Cardiac muscle cell (in vitro differentiated cells and primary cell): ENCODE results near the gene PDE6G. TPM values are rescaled to one million over a fixed set of nuclear protein-coding genes. Genes with fewer than 3 reads are reported as not detected.

Experiments used
- DNase-seq, 2 donors: peaks; one replicate each; pipeline versions ENCODE4 v3.0.0 to v3.0.0-alpha.2; 2010 to 2017; ENCODE audit warnings: low read depth in 1 of 2, low spot score in 1 of 2
- H3K27ac ChIP-seq: fragments of 200-600 bp; sonication (generic); 2 replicates; pipeline ENCODE4 v1.5.1; 2016
- H3K27me3 ChIP-seq: fragments of 200-600 bp; sonication (generic); 2 replicates; pipeline ENCODE4 v1.6.0; 2016; ENCODE audit warnings: control low read depth
- H3K36me3 ChIP-seq: fragments of 200-600 bp; sonication (generic); 2 replicates; pipeline ENCODE4 v1.5.1; 2016; ENCODE audit warnings: control low read depth
- H3K4me1 ChIP-seq: fragments of 200-600 bp; sonication (generic); 2 replicates; pipeline ENCODE4 v1.8.1; 2017; ENCODE audit warnings: low read depth, mild to moderate bottlenecking, mixed run types
- H3K4me3 ChIP-seq: fragments of 200-600 bp; sonication (generic); 2 replicates; pipeline ENCODE4 v1.5.1; 2016; ENCODE audit warnings: mild to moderate bottlenecking
- H3K9me3 ChIP-seq: fragments of 200-600 bp; sonication (generic); 2 replicates; pipeline ENCODE4 v1.5.1; 2017; ENCODE audit warnings: low read depth, mild to moderate bottlenecking, control low read depth
- polyA plus RNA-seq: library from polyadenylated mRNA; unstranded; fragments of >200 nt; fragmentation: Nextera tagmentation; extraction: Ambion mirVana; gene quantifications from 2 replicates; pipeline ENCODE4 v1.2.1, GENCODE V29; 2016
- total RNA-seq: library from RNA; depleted of rRNA; stranded (reverse); fragments of >200 nt; gene quantifications from 2 replicates; pipeline ENCODE4 v1.2.3, GENCODE V29; 2016
- TF ChIP-seq, protein P1 (sequence below): IDR thresholded peaks from 2 replicates; pipeline ENCODE4 v1.5.1; 2012; ENCODE audit warnings: low read depth, mild to moderate bottlenecking, low read length

The PDE6G gene
- total and polyA plus RNA-seq, 2 experiments from 2014 or later: 1.8 to 2.3 TPM

DNA sequence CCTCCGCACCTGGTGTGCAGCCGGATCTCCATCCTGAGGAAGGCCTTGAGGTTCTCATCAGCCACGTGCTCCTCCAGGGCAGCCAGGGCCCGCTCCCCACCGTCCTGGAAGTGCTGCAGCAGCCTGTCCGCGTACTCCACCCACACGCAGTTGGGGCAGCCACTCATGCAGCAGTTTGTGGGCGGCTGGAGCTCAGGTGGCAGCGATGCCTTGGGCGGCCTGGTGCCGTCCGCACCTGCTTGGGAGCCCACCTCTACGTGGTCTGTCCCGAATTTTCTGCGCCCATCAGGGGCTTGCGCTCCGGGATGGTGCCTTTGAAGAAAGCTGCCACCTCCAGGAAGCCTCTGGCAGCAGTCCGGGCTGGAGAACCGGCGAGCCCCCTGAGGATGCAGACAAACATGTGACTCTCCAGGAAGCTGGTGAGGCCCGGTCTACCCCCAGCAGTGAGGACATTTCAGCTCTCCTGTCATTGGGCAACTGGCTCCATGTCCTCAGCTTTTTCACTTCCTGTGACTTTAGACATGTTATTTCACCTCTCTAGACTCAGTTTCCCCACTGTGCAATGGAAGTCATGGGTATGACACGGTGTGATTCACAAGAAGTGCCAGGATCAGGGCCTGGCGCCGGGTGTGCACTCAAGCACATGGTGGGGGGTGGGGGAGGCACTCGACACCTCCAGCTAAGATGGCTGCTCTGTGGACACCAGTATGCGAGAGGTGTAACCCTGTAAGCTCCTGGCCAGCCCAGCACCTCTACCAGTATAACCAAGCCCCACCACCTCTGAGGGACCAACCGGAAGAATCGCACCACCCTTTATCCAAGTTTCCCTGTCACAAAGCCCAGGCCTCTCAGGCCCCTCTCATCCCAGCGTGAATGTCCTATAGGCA is 9.1 kb upstream of the PDE6G start:
- peak overlapping the region; percentile 67 for H3K4me3 ChIP-seq
- peak overlapping the region; percentile 71 for H3K27ac ChIP-seq
- TF ChIP-seq, protein P1, sequence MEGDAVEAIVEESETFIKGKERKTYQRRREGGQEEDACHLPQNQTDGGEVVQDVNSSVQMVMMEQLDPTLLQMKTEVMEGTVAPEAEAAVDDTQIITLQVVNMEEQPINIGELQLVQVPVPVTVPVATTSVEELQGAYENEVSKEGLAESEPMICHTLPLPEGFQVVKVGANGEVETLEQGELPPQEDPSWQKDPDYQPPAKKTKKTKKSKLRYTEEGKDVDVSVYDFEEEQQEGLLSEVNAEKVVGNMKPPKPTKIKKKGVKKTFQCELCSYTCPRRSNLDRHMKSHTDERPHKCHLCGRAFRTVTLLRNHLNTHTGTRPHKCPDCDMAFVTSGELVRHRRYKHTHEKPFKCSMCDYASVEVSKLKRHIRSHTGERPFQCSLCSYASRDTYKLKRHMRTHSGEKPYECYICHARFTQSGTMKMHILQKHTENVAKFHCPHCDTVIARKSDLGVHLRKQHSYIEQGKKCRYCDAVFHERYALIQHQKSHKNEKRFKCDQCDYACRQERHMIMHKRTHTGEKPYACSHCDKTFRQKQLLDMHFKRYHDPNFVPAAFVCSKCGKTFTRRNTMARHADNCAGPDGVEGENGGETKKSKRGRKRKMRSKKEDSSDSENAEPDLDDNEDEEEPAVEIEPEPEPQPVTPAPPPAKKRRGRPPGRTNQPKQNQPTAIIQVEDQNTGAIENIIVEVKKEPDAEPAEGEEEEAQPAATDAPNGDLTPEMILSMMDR: no peak
- no peaks in the 10 kb centered on the region for H3K27me3 ChIP-seq
- DNase-seq: peak in 1 of 2 donors; percentile 30
- H3K36me3 ChIP-seq: peaks cover 7% of the 10 kb centered on the region
- H3K4me1 ChIP-seq: peaks cover 8% of the 10 kb centered on the region
- no peaks in the 10 kb centered on the region for H3K9me3 ChIP-seq

DNA sequence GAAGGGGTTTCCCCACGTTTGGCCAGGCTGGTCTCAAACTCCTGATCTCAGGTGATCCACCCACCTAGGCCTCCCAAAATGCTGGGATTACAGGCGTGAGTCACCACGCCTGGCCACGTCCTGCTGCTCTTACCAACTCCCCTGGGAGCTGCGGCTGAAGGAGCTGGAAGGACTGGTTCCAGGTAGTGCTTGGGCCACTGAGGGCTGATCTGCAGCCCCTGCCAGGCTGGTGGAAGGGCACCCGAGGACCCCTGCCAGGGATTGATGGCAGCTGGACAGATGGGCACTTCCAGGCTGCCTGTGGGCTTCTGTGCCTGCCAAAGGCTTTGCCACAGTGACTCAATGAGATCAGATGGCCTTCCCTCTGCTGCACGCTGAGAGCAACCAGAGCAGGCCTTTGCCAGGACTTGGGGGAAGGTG is 7.7 kb upstream of the PDE6G start:
- Histone ChIP-seq H3K27ac (no peak overlapping the region), H3K4me1 (peaks cover 8% of the 10 kb centered on the region), H3K27me3 (no peaks in the 10 kb centered on the region), H3K36me3 (peaks cover under 1% of the 10 kb centered on the region), H3K9me3 (no peaks in the 10 kb centered on the region), H3K4me3 (no peak overlapping the region)
- TF ChIP-seq, protein P1: no peak
- DNase-seq: no peak

DNA sequence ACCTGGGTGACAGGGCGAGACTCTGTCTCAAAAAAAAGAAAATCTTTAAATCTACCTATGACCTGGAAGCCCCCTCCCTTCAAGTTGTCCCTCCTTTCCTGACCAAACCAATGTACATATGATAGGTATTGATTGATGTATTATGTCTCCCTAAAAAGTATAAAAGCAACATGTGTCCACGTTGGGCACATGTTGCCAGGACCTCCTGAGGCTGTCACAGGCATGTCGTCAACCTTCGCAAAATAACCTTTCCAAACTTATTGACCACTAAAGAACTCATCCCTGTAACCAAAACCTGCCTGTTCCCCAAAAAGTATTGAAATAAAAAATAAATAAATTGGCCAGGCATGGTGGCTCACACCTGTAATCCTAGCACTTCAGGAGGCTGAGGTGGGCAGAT is 5.7 kb upstream of the PDE6G start:
- Histone ChIP-seq H3K9me3 (no peaks in the 10 kb centered on the region), H3K4me3 (no peak overlapping the region), H3K27me3 (no peaks in the 10 kb centered on the region), H3K4me1 (peaks cover 13% of the 10 kb centered on the region), H3K36me3 (no peaks in the 10 kb centered on the region), H3K27ac (no peak overlapping the region)
- TF ChIP-seq, protein P1: no peak
- DNase-seq: no peak

DNA sequence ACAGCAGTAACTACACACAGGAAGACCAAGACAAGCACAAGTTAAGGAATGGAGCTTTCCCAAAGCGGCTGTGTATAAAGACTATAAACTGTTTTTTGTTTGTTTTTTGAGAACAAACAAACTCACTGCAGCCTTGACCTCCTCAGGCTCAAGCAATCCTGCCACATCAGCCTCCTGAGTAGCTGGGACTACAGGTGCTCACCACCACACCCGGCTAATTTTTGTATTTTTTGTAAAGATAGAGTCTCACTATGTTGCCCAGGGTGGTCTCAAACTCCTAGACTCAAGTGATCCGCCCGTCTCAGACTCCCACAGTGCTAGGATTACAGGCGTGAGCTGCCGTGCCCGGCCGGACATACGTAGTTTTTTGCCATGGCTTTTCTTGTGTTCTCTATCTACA is 4.1 kb upstream of the PDE6G start:
- no peaks in the 10 kb centered on the region for H3K9me3 ChIP-seq
- peaks cover 13% of the 10 kb centered on the region for H3K4me1 ChIP-seq
- no peak for DNase-seq
- no peaks in the 10 kb centered on the region for H3K27me3 ChIP-seq
- TF ChIP-seq, protein P1: no peak
- H3K4me3 ChIP-seq: no peak overlapping the region
- H3K36me3 ChIP-seq: no peaks in the 10 kb centered on the region
- H3K27ac ChIP-seq: no peak overlapping the region

DNA sequence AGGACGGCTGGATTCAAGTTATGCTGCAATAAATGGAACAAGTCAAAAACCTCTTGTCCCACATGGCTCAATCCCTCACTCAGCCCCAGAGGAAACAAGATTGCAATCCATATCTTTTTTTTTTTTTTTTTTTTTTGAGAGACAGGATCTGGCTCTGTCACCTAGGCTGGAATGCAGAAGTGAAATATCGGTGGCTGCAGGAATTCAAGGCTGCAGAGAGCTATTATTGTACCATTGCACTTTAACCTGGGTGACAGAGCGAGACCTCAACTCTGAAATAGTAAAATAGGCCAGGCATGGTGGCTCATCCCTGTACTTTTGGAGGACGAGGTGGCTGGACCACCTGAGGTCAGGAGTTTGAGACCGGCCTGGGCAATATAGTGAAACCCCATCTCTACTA is 2.7 kb upstream of the PDE6G start:
- TF ChIP-seq, protein P1: no peak
- H3K27ac ChIP-seq: no peak overlapping the region
- peaks cover 10% of the 10 kb centered on the region for H3K4me1 ChIP-seq
- no peak for DNase-seq
- no peaks in the 10 kb centered on the region for H3K9me3 ChIP-seq
- no peak overlapping the region for H3K4me3 ChIP-seq
- no peaks in the 10 kb centered on the region for H3K36me3 ChIP-seq
- H3K27me3 ChIP-seq: no peaks in the 10 kb centered on the region
